Lower leg skin (tissue), 3 donors: ENCODE measurements around the gene CD300H.

Experiments
- POLR2A ChIP-seq, 2 donors: fragments of 450-650 bp; IDR thresholded peaks; one replicate each; pipeline ENCODE4 v1.6.1; 2016 to 2017; ENCODE audit warnings: antibody characterized with exemption in 2 of 2, mild to moderate bottlenecking in 1 of 2, moderate library complexity in 1 of 2
- TF ChIP-seq, protein P1 (sequence below), 3 donors: fragments of 450-650 bp; IDR thresholded peaks; one replicate each; pipeline ENCODE4 v1.5.1; 2016; ENCODE audit warnings: antibody characterized with exemption in 3 of 3, mild to moderate bottlenecking in 3 of 3, moderate library complexity in 2 of 3

- no peak for TF ChIP-seq POLR2A (IDR thresholded peaks at IDR 0.05)
- TF ChIP-seq, protein P1, sequence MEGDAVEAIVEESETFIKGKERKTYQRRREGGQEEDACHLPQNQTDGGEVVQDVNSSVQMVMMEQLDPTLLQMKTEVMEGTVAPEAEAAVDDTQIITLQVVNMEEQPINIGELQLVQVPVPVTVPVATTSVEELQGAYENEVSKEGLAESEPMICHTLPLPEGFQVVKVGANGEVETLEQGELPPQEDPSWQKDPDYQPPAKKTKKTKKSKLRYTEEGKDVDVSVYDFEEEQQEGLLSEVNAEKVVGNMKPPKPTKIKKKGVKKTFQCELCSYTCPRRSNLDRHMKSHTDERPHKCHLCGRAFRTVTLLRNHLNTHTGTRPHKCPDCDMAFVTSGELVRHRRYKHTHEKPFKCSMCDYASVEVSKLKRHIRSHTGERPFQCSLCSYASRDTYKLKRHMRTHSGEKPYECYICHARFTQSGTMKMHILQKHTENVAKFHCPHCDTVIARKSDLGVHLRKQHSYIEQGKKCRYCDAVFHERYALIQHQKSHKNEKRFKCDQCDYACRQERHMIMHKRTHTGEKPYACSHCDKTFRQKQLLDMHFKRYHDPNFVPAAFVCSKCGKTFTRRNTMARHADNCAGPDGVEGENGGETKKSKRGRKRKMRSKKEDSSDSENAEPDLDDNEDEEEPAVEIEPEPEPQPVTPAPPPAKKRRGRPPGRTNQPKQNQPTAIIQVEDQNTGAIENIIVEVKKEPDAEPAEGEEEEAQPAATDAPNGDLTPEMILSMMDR (IDR thresholded peaks at IDR 0.05), result no peak
Measured at GRCh38 chr17:74601944-74602572, 34.7 kb upstream of the CD300H start.
